ENCODE results near the gene WDFY3. TPM values are rescaled to one million over a fixed set of nuclear protein-coding genes. Genes with fewer than 3 reads are reported as not detected.
"Not testable (repeated sequence)": the region's sequence is repeated elsewhere in the genome, so short reads cannot be mapped to it uniquely, and the experiment has no call there.

Gene WDFY3
- total and polyA plus RNA-seq, 8 donors, result 5.3 to 53.0 (median 29.6) TPM

DNA sequence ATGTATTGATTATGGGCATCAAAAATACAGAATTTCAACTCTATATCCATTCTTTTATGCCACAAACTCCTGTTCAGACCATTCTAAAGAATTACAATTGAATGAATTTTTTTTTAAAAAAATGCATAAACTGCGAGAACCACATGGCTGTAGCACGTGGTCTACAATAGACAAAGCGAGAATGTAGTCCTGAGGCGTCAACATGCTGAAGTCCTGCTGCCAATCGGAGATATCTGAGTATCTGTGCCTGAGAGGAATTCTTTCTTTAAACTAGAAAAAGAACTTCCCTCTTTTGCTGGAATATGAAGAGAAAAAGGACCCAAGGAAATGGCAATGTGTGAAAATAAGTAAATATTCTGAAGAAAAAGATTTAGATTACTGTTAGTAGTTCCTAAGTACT, 277.9 kb downstream of the WDFY3 start:
- H3K9me3 ChIP-seq, result no peaks in the 10 kb centered on the region
- FAIRE-seq (no peak), ATAC-seq (no peak), DNase-seq (no peak)
- H3K27me3 ChIP-seq, result no peaks in the 10 kb centered on the region
- H3K36me3 ChIP-seq, result peaks cover 0 to 44% (median under 1%) of the 10 kb centered on the region in 3 donors
- WGBS, 2 donors, result 95% methylated on average over 5 of the region's 5 CpGs
- intact Hi-C loops (cut with DNase I), result no loop called here
- TF ChIP-seq, protein P1, sequence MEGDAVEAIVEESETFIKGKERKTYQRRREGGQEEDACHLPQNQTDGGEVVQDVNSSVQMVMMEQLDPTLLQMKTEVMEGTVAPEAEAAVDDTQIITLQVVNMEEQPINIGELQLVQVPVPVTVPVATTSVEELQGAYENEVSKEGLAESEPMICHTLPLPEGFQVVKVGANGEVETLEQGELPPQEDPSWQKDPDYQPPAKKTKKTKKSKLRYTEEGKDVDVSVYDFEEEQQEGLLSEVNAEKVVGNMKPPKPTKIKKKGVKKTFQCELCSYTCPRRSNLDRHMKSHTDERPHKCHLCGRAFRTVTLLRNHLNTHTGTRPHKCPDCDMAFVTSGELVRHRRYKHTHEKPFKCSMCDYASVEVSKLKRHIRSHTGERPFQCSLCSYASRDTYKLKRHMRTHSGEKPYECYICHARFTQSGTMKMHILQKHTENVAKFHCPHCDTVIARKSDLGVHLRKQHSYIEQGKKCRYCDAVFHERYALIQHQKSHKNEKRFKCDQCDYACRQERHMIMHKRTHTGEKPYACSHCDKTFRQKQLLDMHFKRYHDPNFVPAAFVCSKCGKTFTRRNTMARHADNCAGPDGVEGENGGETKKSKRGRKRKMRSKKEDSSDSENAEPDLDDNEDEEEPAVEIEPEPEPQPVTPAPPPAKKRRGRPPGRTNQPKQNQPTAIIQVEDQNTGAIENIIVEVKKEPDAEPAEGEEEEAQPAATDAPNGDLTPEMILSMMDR (IDR thresholded peaks at IDR 0.05), result no peak
- no peaks in the 10 kb centered on the region for H3K4me1 ChIP-seq
- H3K4me3 ChIP-seq, result no peak overlapping the region
- no peak overlapping the region for H3K27ac ChIP-seq

DNA sequence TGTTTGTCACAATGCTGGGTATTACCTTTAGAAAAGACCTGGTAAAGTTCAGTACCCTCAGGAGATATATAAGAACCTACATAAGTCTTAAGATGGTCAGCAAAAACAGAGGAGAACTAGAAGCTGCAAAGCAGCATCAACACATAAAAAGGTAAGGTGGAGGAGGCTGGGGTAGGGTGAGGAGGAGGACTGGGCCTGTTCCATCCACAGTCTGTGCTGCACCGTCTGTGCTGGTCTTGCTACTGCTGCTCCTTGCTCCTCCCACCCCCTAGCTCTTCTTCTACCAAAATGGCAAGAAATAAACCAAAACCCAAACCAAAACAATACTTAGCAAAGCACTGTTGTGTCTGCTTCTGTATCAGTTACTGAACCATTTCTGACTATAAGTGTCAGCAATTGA, 281.4 kb downstream of the WDFY3 start:
- intact Hi-C loops (cut with DNase I), result no loop called here

DNA sequence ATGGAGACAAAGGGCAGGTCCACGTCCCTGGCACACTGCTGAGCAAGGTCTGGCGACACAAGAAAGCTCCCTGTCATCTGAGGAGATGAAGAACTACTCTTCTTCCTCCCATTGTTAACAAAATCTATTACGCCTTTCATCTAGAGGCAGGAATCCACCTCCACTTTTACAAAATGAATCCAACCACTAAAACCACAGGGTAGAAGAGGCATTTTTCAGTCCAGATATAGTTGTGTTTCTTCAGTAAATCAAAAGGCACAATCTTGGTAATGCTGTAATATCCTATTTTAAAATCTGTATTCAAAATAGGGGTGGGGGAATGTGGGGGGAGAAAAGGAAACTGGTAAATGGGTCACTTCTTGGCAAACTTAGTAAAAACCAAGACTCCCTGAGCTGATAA, 282.1 kb downstream of the WDFY3 start:
- H3K9me3 ChIP-seq, result no peaks in the 10 kb centered on the region
- H3K27me3 ChIP-seq, result no peaks in the 10 kb centered on the region
- no peak overlapping the region for H3K4me3 ChIP-seq
- DNase-seq, result no peak
- ATAC-seq, result no peak
- TF ChIP-seq, protein P1 (IDR thresholded peaks at IDR 0.05), result no peak
- FAIRE-seq, result no peak
- H3K36me3 ChIP-seq, result peaks cover 0 to 55% (median 8%) of the 10 kb centered on the region in 3 donors
- intact Hi-C loops (cut with DNase I), result no loop called here
- H3K27ac ChIP-seq, result no peak overlapping the region
- WGBS, 2 donors, result 92 to 95% methylated on average over 3 of the region's 3 CpGs
- peaks cover 0 to 7% (median 0%) of the 10 kb centered on the region in 3 donors for H3K4me1 ChIP-seq

More for the DNA sequence above, 281.4 kb downstream of the WDFY3 start:
- 84 to 93% methylated on average over 1 of the region's 1 CpG for WGBS, 2 donors
- DNase-seq (no peak), FAIRE-seq (no peak), ATAC-seq (no peak)
- H3K27me3 ChIP-seq, result no peaks in the 10 kb centered on the region
- H3K4me1 ChIP-seq, result peaks cover 0 to 7% (median 0%) of the 10 kb centered on the region in 3 donors
- H3K9me3 ChIP-seq, result no peaks in the 10 kb centered on the region
- H3K36me3 ChIP-seq, result peaks cover 0 to 54% (median 8%) of the 10 kb centered on the region in 3 donors
- no peak overlapping the region for H3K4me3 ChIP-seq
- TF ChIP-seq, protein P1 (IDR thresholded peaks at IDR 0.05), result no peak
- no peak overlapping the region for H3K27ac ChIP-seq

DNA sequence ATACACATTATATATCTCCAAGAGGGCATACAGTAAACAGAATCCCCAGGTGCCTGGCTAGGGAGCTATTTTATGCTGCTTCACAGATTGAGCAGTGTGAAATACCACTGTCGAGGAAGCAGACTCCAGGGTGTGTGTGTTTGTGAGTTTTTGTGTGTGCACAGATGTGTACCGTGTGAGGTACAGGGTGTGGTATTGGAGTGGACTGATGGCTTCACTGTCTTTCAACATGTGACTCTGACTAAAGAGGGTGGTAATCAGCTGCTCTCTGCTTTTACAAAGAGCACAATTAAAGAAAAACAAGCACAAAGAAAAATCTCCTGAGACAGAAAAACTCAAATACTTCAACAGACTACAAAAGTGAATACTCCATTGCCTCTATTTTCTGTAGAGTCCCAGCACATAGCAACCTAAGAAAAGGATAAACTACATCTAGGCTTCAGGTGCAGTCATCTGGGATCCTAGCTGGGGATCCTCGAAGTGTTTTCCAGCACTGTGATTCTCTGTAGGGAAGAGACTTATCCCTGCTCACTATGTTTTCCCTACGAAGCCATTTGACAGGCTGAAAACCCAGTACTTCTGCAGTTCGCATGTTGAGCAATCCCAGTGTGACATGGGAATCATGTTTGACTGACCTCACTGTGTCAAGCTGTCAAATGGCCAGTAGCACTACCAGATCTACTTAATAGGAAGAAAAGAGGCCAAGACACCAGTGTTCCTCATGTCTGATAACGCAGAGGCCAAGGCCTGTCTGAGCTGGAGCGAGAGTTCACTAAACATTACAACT, 283.2 kb downstream of the WDFY3 start:
- intact Hi-C loops (cut with DNase I), result no loop called here
- Histone ChIP-seq H3K27ac (no peak overlapping the region), H3K4me3 (no peak overlapping the region), H3K4me1 (peaks cover 0 to 7% (median 0%) of the 10 kb centered on the region in 3 donors), H3K9me3 (no peaks in the 10 kb centered on the region), H3K27me3 (no peaks in the 10 kb centered on the region), H3K36me3 (peaks cover 0 to 65% (median 8%) of the 10 kb centered on the region in 3 donors)
- DNase-seq (no peak), FAIRE-seq (no peak), ATAC-seq (peak in 1 of 4 donors; percentile 19)
- TF ChIP-seq, protein P1 (IDR thresholded peaks at IDR 0.05), result no peak
- 85 to 88% methylated on average over 7 of the region's 7 CpGs for WGBS, 2 donors

DNA sequence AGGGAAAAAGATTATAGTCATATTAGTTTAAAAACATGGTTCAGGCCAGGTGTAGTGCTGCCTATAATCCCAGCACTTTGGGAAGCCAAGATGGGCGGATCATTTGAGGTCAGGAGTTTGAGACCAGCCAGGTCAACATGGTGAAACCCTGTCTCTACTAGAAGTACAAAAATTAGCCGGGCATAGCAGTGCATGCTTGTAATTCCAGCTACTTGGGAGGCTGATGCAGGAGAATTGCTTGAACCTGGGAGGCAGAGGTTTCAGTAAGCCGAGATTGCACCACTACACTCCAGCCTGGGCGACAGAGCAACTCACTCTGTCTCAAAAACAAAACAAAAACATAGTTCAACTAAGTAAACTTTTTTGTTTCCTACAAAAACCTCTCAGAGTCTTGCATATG, 283.8 kb downstream of the WDFY3 start:
- FAIRE-seq; H3K4me3 ChIP-seq; H3K9me3 ChIP-seq; ATAC-seq; DNase-seq; H3K27ac ChIP-seq; H3K4me1 ChIP-seq; intact Hi-C loops (cut with DNase I); H3K27me3 ChIP-seq: not testable (repeated sequence)
- H3K36me3 ChIP-seq, result peaks cover 0 to 65% (median 8%) of the 10 kb centered on the region in 3 donors
- WGBS, 2 donors, result 80 to 84% methylated on average over 4 of the region's 4 CpGs
